ENCODE measurements around the gene ATP9B.
"Not testable (repeated sequence)": the region's sequence is repeated elsewhere in the genome, so short reads cannot be mapped to it uniquely, and the experiment has no call there.

ATP9B gene

GRCh38 chr18:79374408-79375171 lies 305.4 kb downstream of the ATP9B start:
- TF ChIP-seq CTCF (IDR thresholded peaks at IDR 0.05; ENCODE audit: insufficient read depth, missing control alignments) = no peak
- FAIRE-seq = peak; percentile 69

GRCh38 chr18:79375441-79376154 lies 306.4 kb downstream of the ATP9B start:
- FAIRE-seq = no peak

More at GRCh38 chr18:79374408-79375171, 305.4 kb downstream of the ATP9B start:
- DNase-seq (ENCODE audit: insufficient read length, low spot score) = no peak

GRCh38 chr18:79376661-79377060 lies 307.5 kb downstream of the ATP9B start:
- FAIRE-seq; DNase-seq (ENCODE audit: insufficient read length, low spot score): not testable (repeated sequence)

More at GRCh38 chr18:79375441-79376154, 306.4 kb downstream of the ATP9B start:
- no peak for TF ChIP-seq CTCF (IDR thresholded peaks at IDR 0.05; ENCODE audit: insufficient read depth, missing control alignments)
- no peak for DNase-seq (ENCODE audit: insufficient read length, low spot score)

- DNase-seq (ENCODE audit: insufficient read length, low spot score) = no peak
- no peak for TF ChIP-seq CTCF (IDR thresholded peaks at IDR 0.05; ENCODE audit: insufficient read depth, missing control alignments)
- no peak for FAIRE-seq
Measured at GRCh38 chr18:79377187-79377891, 308.1 kb downstream of the ATP9B start.

GRCh38 chr18:79378536-79379250 lies 309.5 kb downstream of the ATP9B start:
- DNase-seq (ENCODE audit: insufficient read length, low spot score) = peak; percentile 95
- TF ChIP-seq CTCF (IDR thresholded peaks at IDR 0.05; ENCODE audit: insufficient read depth, missing control alignments) = peak; percentile 83
- no peak for FAIRE-seq

GRCh38 chr18:79379251-79379905 lies 310.2 kb downstream of the ATP9B start:
- DNase-seq (ENCODE audit: insufficient read length, low spot score) = no peak
- peak; percentile 71 for FAIRE-seq
- TF ChIP-seq CTCF (IDR thresholded peaks at IDR 0.05; ENCODE audit: insufficient read depth, missing control alignments) = no peak

All from D721Med (cell line).